Neural progenitor cell (in vitro differentiated cells): ENCODE data around the gene AUTS2.

Source experiments
- EZH2 ChIP-seq: fragments of 200-600 bp; sonication (generic); IDR thresholded peaks from 2 replicates; pipeline ENCODE4 v1.6.1; 2017; ENCODE audit warnings: antibody characterized with exemption, mild to moderate bottlenecking, moderate library complexity
- TF ChIP-seq, protein P1 (sequence below): fragments of 200-600 bp; sonication (generic); IDR thresholded peaks from 2 replicates; pipeline ENCODE4 v1.5.1; 2017; ENCODE audit warnings: antibody characterized with exemption, mild to moderate bottlenecking

GRCh38 chr7:70570961-70571360, 972.7 kb downstream of the AUTS2 start:
- TF ChIP-seq, protein P1, sequence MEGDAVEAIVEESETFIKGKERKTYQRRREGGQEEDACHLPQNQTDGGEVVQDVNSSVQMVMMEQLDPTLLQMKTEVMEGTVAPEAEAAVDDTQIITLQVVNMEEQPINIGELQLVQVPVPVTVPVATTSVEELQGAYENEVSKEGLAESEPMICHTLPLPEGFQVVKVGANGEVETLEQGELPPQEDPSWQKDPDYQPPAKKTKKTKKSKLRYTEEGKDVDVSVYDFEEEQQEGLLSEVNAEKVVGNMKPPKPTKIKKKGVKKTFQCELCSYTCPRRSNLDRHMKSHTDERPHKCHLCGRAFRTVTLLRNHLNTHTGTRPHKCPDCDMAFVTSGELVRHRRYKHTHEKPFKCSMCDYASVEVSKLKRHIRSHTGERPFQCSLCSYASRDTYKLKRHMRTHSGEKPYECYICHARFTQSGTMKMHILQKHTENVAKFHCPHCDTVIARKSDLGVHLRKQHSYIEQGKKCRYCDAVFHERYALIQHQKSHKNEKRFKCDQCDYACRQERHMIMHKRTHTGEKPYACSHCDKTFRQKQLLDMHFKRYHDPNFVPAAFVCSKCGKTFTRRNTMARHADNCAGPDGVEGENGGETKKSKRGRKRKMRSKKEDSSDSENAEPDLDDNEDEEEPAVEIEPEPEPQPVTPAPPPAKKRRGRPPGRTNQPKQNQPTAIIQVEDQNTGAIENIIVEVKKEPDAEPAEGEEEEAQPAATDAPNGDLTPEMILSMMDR, result no peak
- no peak for TF ChIP-seq EZH2
